Measurements from ENCODE around the gene ZNF764.

- TF ChIP-seq POLR2A (IDR thresholded peaks at IDR 0.05), result no peak
- TF ChIP-seq CTCF (IDR thresholded peaks at IDR 0.05), result no peak
These were observed 9.2 kb upstream of the ZNF764 start for GRCh38 chr16:30567160-30567990.
